ENCODE measurements around the gene CEP55.
A peak's percentile ranks its signal among the peaks of the same experiment; 100 is the strongest.

Gene CEP55

GRCh38 chr10:93481637-93482144 lies 14.7 kb upstream of the CEP55 start:
- peak overlapping the region; percentile 73 for H3K27ac ChIP-seq
- TF ChIP-seq ZFX (IDR thresholded peaks at IDR 0.05; ENCODE audit: borderline replicate concordance): no peak
- TF ChIP-seq CTCF (IDR thresholded peaks at IDR 0.05): no peak

DNA sequence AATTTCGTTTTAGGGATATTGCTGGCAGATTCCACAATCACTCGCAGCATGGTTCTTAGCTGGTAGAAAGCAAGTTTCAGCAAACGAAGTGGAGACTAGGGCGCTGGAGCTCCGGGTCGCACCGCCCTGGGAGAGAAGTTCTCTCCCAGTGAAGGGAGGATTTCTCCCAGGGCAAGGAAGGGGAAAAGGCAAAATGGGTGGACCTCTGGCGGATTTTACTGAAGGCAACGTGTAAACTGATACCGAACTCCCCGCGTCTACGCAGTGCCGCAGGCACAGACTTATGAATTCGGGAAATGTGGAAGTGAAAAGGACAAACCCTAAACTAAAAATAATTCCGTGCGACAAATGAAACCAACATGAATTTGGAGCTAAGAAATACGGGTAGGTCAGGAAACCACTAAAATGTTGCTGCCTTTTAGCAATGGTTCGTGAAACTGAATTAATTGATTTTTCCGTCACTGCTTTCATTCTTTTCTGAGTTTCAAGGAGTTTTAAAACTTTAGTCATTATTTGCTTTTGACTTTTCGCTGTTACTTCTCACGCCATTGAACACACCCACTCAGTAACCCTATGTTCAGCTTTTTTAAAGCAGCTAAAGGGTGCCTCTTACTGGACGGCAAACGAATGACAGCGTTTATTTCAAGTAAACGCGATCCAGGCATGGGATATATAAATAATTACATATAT lies 14.1 kb upstream of the CEP55 start, which contains the start of gene MYOF:
MYOF (minus strand) TSS at position 190 of the 690 bp plus-strand sequence; CDS start at position 50, 140 bp downstream.
- H3K27ac ChIP-seq: peak within 1 kb of the TSS; percentile 73
- no peak for TF ChIP-seq ZFX (IDR thresholded peaks at IDR 0.05; ENCODE audit: borderline replicate concordance)
- peak; percentile 56; the same call in 1 of the 2 replicates for TF ChIP-seq CTCF (IDR thresholded peaks at IDR 0.05)

DNA sequence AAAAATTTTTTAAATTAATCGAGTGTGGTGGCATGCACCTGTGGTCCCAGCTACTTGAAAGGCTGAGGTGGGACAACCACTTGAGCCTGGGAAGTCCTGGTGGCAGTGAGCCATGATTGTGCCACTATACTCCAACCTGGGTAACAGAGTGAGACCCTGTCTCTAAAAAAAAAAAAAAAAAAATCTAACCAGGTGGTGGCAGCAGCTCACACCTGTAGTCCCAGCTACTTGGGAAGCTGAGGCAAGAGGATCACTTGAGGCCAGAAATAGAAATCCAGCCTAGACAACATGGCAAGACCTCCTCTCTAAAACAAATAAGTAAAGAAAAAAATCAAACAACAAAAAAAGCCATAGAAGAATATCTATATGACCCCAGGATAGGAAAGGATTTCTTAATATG lies 10.7 kb upstream of the CEP55 start:
- no peak overlapping the region for H3K27ac ChIP-seq
- peak; percentile 33 for TF ChIP-seq CTCF (IDR thresholded peaks at IDR 0.05)
- no peak for TF ChIP-seq ZFX (IDR thresholded peaks at IDR 0.05; ENCODE audit: borderline replicate concordance)

GRCh38 chr10:93488956-93489528 lies 7.4 kb upstream of the CEP55 start:
- H3K27ac ChIP-seq: no peak overlapping the region
- TF ChIP-seq CTCF (IDR thresholded peaks at IDR 0.05): no peak

GRCh38 chr10:93491602-93492121 lies 4.8 kb upstream of the CEP55 start:
- no peak overlapping the region for H3K27ac ChIP-seq
- TF ChIP-seq ZFX (IDR thresholded peaks at IDR 0.05; ENCODE audit: borderline replicate concordance) (no peak), CTCF (IDR thresholded peaks at IDR 0.05) (no peak)

GRCh38 chr10:93493162-93493561 lies 3.2 kb upstream of the CEP55 start:
- no peak overlapping the region for H3K27ac ChIP-seq
- TF ChIP-seq CTCF (IDR thresholded peaks at IDR 0.05) (no peak), ZFX (IDR thresholded peaks at IDR 0.05; ENCODE audit: borderline replicate concordance) (no peak)

- no peak overlapping the region for H3K27ac ChIP-seq
- TF ChIP-seq CTCF (IDR thresholded peaks at IDR 0.05): no peak
- TF ChIP-seq ZFX (IDR thresholded peaks at IDR 0.05; ENCODE audit: borderline replicate concordance): no peak
Measured at GRCh38 chr10:93494494-93494893, 1.9 kb upstream of the CEP55 start.
